GM04503 (cell line): ENCODE results near the gene SLC25A51.

ENCODE experiments used
- DNase-seq: peaks from one replicate; pipeline ENCODE4 v3.0.0-alpha.2; 2012; ENCODE audit warnings: low read depth

The SLC25A51 gene

DNA sequence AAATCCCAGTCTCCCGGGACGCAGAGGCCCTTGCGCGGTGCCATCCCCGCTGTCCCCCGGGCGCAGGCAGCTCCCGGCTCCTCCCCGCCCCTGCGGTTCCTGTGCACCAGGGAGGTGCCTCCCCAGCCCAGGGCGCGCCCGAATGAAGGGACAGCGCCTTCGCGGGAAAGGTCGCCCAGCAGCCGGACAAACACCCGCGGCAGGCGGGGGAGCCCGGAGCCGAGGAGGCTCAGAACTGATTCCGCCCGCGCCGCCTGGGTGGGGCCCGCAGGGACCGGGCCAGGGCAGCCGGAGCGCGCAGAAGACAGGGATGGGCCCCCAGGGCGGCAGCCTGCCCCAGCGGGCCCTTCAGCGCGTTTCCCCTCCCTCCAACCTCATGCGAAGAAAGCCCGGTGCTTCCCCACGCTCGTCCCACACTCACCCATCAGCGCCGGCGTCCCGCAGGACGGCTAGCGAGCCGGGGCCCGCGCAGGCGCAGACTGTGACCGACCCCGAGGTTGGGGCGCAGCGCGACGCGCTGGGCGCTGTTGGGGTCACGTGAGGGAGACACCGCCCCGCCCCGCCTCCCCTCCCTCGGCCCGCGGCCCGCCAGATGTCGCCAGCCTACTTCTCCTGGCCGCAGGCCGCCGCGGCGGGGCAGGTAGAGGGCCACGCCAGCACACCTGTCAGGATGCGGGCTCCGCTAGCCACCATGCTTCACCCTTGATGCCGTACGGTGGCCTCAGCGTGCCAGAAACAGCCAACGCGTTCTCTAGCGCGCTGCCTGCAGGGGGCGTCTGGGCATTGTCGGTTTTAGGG lies at the start of gene SLC25A51:
TSS of gene SLC25A51 (minus strand) at position 481 of the 798 bp plus-strand sequence. CDS start 15,577 bp downstream, outside the sequence.
- peak; percentile 53 for DNase-seq

GRCh38 chr9:37953206-37953774 lies 49.4 kb upstream of the SLC25A51 start:
- no peak for DNase-seq

GRCh38 chr9:37952731-37953130 lies 48.8 kb upstream of the SLC25A51 start:
- no peak for DNase-seq

GRCh38 chr9:37951671-37952449 lies 47.9 kb upstream of the SLC25A51 start:
- DNase-seq: no peak

DNA sequence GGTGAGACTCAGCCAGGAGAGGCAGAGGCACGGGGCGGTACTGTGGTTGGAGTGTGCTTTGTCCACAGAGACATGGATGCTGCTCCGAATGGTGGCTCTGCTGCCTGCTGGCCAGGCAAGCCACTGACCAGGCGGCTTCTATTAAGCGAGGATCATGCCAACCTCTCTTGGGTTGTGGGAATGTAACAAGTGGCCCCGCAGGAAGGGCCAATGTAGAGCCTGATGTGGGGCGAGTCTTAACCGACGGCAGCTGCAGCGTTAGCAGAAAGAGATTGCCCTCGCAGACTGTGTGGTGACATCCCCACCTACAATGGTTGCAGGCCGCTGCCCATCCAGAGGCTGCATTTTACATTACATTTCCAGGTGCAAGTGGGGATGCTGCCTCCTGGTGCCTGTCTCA lies 46.6 kb upstream of the SLC25A51 start:
- DNase-seq: no peak

DNA sequence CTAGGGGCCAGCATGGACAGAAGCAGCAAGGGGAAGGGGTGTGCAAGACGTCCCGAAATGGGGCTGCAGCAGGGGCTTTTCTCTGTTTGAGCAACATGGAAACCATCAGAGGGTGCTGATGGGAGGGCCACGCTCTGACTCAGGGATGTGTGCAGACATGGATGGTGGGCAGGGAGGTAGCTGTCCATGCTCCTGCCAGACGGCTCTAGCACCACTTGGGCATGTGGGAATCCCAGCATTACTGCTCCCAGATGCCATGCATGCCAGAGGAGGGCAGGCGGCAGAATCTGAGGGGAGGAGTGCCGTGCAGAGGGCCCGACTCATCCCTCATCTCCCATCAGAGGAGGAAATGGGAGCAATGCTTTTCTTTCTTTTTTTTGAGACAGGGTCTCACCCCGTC lies 45.6 kb upstream of the SLC25A51 start:
- DNase-seq: no peak

DNA sequence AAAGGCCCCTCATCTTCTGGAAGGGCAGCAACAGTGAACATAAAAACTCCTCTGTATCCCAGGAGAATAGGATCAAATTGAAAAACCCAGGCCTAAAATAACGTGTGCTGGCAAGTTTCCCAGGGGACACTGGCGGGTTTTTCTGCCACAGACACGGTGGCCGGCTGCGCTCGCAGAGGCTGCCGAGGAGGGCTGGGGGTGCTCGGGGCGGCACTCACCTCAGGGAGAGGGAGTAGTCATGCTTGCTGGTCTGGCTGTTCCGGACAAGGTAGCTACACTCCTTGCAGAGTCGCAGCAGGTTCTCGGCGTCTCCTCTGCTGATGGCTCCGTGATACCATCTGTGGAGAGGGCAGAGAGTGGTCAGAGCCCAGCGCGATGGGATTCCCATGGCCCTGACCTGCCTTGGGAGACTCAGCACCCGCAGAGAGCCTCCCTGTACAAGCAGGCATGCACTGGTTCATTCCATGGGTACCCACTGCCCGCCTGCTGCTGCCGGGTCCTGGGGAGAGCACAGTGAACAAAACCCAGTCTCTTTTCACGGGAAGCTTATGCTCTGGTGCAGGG lies 44.6 kb upstream of the SLC25A51 start:
- DNase-seq: no peak

- no peak for DNase-seq
Measured at GRCh38 chr9:37947977-37948376, 44.0 kb upstream of the SLC25A51 start.

DNA sequence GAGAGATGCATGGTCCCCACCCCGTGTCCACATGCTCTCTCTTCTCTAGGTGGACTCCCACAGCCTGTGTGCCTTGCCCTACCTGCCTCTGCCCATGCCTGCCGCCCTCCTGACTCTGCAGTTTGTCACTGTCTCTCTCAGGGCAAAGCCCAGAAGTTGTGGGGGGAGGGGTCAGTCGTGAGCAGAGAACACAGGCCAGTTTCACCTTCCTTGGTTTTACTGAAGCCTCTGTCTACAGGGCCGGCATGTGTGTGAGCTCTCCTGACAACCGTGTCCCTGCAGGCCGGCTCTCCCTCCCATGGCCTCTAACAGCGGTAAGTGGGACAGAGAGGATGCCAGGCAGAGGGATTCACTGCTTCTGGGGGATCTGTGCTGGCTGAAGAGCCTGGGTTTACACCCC lies 43.5 kb upstream of the SLC25A51 start:
- DNase-seq: no peak

DNA sequence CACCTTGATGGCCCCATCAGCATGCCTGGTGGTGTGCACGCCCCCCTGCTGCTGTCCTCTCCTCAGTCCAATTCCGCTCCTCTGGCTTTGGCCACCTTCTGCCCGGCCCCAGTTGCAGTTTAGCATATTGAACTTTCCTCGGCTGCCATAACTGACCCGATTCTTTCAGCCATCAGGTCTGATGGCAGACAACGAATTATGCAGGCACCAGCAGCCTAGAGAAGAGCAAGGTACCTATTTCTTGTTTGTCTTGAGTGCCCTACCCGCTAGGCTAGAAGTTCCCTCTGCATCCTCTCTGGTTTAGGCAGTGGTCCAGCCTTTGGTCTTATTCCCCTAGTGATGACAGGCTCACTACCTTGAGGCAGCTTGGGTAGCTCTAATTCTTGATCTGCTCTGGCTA lies 43.0 kb upstream of the SLC25A51 start:
- DNase-seq: no peak

DNA sequence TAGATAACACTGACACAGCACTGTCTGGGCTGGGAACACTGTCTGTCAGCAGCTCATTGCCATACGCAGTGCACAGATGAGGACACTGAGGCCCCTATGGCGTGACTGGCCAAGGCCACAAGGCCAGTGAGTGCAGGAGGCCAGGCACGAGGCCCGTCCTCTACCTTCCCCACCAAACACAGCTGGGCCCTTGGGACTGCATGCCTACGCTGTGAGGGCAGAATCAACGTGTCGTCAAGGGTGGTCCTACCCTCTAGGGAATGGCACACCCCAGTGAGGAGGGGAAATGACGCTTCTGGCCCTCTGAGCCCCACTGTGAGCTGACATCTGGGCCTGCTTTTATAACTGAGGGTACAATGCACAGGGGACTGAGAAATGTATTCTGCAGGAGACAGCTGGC lies 42.1 kb upstream of the SLC25A51 start:
- DNase-seq: no peak

- DNase-seq: no peak
Measured at GRCh38 chr9:37944671-37945481, 40.9 kb upstream of the SLC25A51 start.

DNA sequence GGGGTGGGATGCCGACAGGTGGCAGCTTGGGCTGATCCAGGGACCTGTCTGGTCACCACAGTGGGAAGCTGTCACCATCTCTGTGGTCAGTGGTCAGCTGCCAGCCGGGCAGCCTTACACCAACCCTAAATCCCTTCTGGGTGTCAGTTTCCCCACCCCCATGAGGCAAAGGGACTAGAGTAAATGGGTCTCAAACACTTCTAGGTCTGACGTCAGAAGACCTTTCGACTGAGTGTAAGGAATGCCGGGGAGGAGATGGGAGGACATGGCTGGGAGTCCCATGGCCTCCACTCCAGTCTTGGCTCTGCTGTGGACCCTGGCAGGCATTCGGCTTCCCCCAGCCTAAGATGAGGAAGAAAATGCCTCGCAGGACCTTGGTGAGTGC lies 40.3 kb upstream of the SLC25A51 start:
- DNase-seq: no peak

- DNase-seq: peak; percentile 92
Measured at GRCh38 chr9:37943345-37944265, 39.7 kb upstream of the SLC25A51 start.

GRCh38 chr9:37942621-37943344 lies 38.9 kb upstream of the SLC25A51 start:
- DNase-seq: no peak

- DNase-seq: no peak
Measured at GRCh38 chr9:37941253-37941652, 37.3 kb upstream of the SLC25A51 start.

GRCh38 chr9:37939575-37940095 lies 35.7 kb upstream of the SLC25A51 start:
- no peak for DNase-seq

DNA sequence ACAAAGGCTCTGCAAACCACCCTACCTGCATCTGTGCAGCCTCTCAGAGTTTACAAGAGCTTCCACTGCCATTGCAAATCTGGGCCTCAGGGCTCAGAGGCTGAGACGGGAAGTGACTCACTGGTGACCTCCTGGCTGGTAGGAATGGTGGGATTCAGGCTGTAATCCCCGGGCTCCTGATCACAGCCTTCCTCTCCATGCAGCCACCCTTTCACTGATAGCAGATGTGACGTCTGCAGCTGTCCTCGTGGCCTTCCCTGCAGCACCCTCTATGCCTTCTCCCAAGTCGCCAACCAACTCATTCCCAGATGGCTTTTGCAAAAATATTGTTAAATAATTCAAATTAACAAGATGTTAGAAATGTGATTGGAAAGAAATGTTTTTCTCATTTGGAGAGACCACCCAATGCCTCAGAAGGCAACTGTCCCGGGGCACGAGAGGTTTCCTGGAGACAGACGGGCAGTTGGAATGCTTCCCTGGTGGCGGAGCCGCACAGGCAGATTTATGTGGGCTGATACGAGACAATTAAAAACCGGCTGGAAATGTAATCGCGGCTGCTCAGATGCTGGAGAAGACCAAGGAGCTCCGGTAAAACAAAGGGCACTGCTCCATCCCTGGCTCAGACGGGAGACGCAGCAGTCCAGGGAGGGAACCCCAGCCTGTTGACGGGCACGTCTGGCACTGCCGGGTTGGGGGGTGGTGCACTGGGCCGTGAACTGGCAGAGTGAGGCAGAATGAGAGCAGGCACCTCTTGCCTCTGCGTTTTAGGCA lies 34.4 kb upstream of the SLC25A51 start:
- peak; percentile 49 for DNase-seq

GRCh38 chr9:37937366-37937765 lies 33.4 kb upstream of the SLC25A51 start:
- no peak for DNase-seq
